SU-DHL-6 (cell line): ENCODE data around the gene IGSF21.

Source experiments
- H2AFZ ChIP-seq: fragments of 200-600 bp; sonication (generic); 2 replicates; pipeline ENCODE4 v1.6.1; 2014; ENCODE audit warnings: low read depth, mild to moderate bottlenecking, moderate library complexity, mixed read lengths, antibody characterized with exemption, low read length; ENCODE audit not compliant: severe bottlenecking
- H3F3A ChIP-seq: fragments of 200-600 bp; shearing (Covaris generic); 2 replicates; pipeline ENCODE4 v1.6.0; 2016; ENCODE audit warnings: antibody characterized with exemption, mild to moderate bottlenecking; ENCODE audit not compliant: insufficient read depth
- H3K27ac ChIP-seq: fragments of 200-600 bp; sonication (generic); 2 replicates; pipeline ENCODE4 v1.5.1; 2016; ENCODE audit warnings: low read depth, mild to moderate bottlenecking, low read length, moderate library complexity, mixed read lengths
- H3K27me3 ChIP-seq: fragments of 200-600 bp; sonication (generic), shearing (Covaris generic); 2 replicates; pipeline ENCODE4 v1.6.0; 2014; ENCODE audit warnings: mild to moderate bottlenecking, low read length
- H3K36me3 ChIP-seq: fragments of 200-600 bp; sonication (generic); 2 replicates; pipeline ENCODE4 v1.6.1; 2014; ENCODE audit warnings: mild to moderate bottlenecking, low read length, mixed read lengths
- H3K4me2 ChIP-seq: fragments of 300-600, 200-600 bp; shearing (Covaris generic), sonication (generic); 2 replicates; pipeline ENCODE4 v1.6.0; 2014; ENCODE audit warnings: low read length, low read depth, mild to moderate bottlenecking; ENCODE audit not compliant: poor library complexity, severe bottlenecking
- H3K4me3 ChIP-seq: fragments of 200-600 bp; sonication (generic); 2 replicates; pipeline ENCODE4 v1.5.1; 2014; ENCODE audit warnings: antibody characterized with exemption, low read length, mild to moderate bottlenecking, mixed read lengths; ENCODE audit not compliant: insufficient read depth, poor library complexity, severe bottlenecking
- H3K79me2 ChIP-seq: fragments of 200-600 bp; sonication (generic); 2 replicates; pipeline ENCODE4 v1.6.1; 2014; ENCODE audit warnings: mild to moderate bottlenecking, low read length, moderate library complexity; ENCODE audit not compliant: insufficient read depth
- H3K9ac ChIP-seq: fragments of 200-600 bp; sonication (generic); 2 replicates; pipeline ENCODE4 v1.7.0; 2014; ENCODE audit warnings: mild to moderate bottlenecking, low read length
- H3K9me2 ChIP-seq: fragments of 200-600 bp; sonication (generic); replicated peaks from 2 replicates; pipeline ENCODE4 v1.6.1; 2014; ENCODE audit warnings: low read length; ENCODE audit not compliant: insufficient read depth
- H3K9me3 ChIP-seq: fragments of 200-600 bp; sonication (generic); 2 replicates; pipeline ENCODE4 v1.6.1; 2014; ENCODE audit warnings: low read length, mixed read lengths; ENCODE audit not compliant: insufficient read depth
- H4K20me1 ChIP-seq: fragments of 200-600 bp; sonication (generic); 2 replicates; pipeline ENCODE4 v1.6.1; 2014; ENCODE audit warnings: low read depth, mild to moderate bottlenecking, antibody characterized with exemption, low read length, moderate library complexity, mixed read lengths
- CTCF ChIP-seq: fragments of 200-600 bp; sonication (generic); IDR thresholded peaks from one replicate; pipeline ENCODE4 v1.5.1; 2017; ENCODE audit warnings: antibody characterized with exemption, mild to moderate bottlenecking, low read length, moderate library complexity; ENCODE audit not compliant: insufficient read depth, poor library complexity, severe bottlenecking
- EZH2phosphoT487 ChIP-seq: fragments of 200-600 bp; sonication (generic), shearing (Covaris generic); conservative IDR thresholded peaks from 2 replicates; pipeline ENCODE4 v1.6.1; 2018; ENCODE audit warnings: mild to moderate bottlenecking, antibody characterized with exemption, low read length, moderate library complexity, mixed read lengths

Gene IGSF21

GRCh38 chr1:18128298-18128697, 20.7 kb downstream of the IGSF21 start:
- no peaks in the 10 kb centered on the region for H3K27me3 ChIP-seq
- TF ChIP-seq EZH2phosphoT487 (no peak), CTCF (no peak)
- H3K4me2 ChIP-seq: no peak overlapping the region

DNA sequence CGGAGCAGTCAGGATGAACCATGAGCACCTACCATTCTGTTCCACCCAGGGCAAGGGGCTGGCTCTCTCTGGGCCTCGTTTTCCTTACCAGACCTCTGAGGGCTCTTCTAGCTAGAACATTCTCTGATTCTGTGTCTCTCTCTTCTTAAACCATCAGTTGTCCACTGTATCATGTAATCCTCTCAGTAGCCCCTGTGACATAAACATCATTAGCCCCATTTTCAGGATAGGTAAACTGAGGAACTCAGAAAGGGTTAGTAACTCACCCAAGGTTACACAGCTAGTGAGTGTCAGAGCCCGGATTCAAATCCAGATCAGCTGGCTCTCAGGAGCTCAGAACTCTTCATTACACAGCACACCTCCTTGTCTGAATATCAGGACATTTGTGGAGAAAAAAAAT, 22.8 kb downstream of the IGSF21 start:
- H3K9me3 ChIP-seq: no peaks in the 10 kb centered on the region
- H3K27ac ChIP-seq: no peak overlapping the region
- no peak overlapping the region for H3K4me3 ChIP-seq
- no peak overlapping the region for H3K9ac ChIP-seq
- H3K27me3 ChIP-seq: no peaks in the 10 kb centered on the region
- TF ChIP-seq EZH2phosphoT487 (no peak), CTCF (no peak)
- no peaks in the 10 kb centered on the region for H3F3A ChIP-seq
- no peaks in the 10 kb centered on the region for H3K9me2 ChIP-seq
- H4K20me1 ChIP-seq: no peaks in the 10 kb centered on the region
- H2AFZ ChIP-seq: no peak overlapping the region
- H3K79me2 ChIP-seq: no peaks in the 10 kb centered on the region
- H3K36me3 ChIP-seq: no peaks in the 10 kb centered on the region
- H3K4me2 ChIP-seq: no peak overlapping the region

More at GRCh38 chr1:18128298-18128697, 20.7 kb downstream of the IGSF21 start:
- Histone ChIP-seq H3K79me2 (no peaks in the 10 kb centered on the region), H3K27ac (no peak overlapping the region), H3K9me2 (no peaks in the 10 kb centered on the region), H4K20me1 (no peaks in the 10 kb centered on the region), H3K9ac (no peak overlapping the region), H3K9me3 (no peaks in the 10 kb centered on the region), H3K36me3 (no peaks in the 10 kb centered on the region), H3K4me3 (no peak overlapping the region), H3F3A (no peaks in the 10 kb centered on the region), H2AFZ (no peak overlapping the region)

GRCh38 chr1:18132022-18132710, 24.6 kb downstream of the IGSF21 start:
- no peak overlapping the region for H3K4me3 ChIP-seq
- no peak for TF ChIP-seq EZH2phosphoT487
- no peak for TF ChIP-seq CTCF
- H3K4me2 ChIP-seq: no peak overlapping the region
- no peaks in the 10 kb centered on the region for H3K9me3 ChIP-seq
- no peaks in the 10 kb centered on the region for H3K36me3 ChIP-seq
- H3K27ac ChIP-seq: no peak overlapping the region
- no peak overlapping the region for H3K9ac ChIP-seq
- no peak overlapping the region for H2AFZ ChIP-seq
- no peaks in the 10 kb centered on the region for H3K9me2 ChIP-seq
- H3F3A ChIP-seq: no peaks in the 10 kb centered on the region
- no peaks in the 10 kb centered on the region for H3K79me2 ChIP-seq
- no peaks in the 10 kb centered on the region for H4K20me1 ChIP-seq
- H3K27me3 ChIP-seq: no peaks in the 10 kb centered on the region
